Uterus (tissue), 2 donors: ENCODE data around the gene STMND1.

ENCODE experiments used
- POLR2A ChIP-seq, 2 donors: fragments of 450-650 bp; IDR thresholded peaks; one replicate each; pipeline ENCODE4 v1.6.1; 2016; ENCODE audit warnings: antibody characterized with exemption in 2 of 2, mild to moderate bottlenecking in 1 of 2, moderate library complexity in 1 of 2
- TF ChIP-seq, protein P1 (sequence below), 4 experiments: fragments of 200-600 bp in 2 of 4; fragments of 450-650 bp in 2 of 4; sonication (generic) in 2 of 4; IDR thresholded peaks; one replicate each; pipeline ENCODE4 v1.5.1; 2016 to 2019; ENCODE audit warnings: antibody characterized with exemption in 4 of 4, mild to moderate bottlenecking in 2 of 4, moderate library complexity in 1 of 4

DNA sequence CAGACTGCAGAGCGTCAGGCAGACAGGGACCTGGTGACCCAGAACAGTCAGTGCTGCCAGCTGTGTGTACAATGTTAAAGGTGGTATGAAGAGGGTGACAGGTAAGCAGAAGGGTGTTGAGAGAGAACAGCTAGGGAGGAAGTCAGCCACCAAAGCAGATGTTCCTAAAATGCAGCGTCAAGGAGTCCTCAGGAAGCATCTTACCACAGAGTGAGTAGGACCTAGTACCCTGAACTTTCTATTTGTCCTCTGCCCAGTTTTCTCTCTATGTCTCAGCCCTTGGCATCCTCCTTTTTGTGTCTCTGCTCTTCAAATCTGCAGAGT lies 14.2 kb downstream of the STMND1 start:
- TF ChIP-seq, protein P1, sequence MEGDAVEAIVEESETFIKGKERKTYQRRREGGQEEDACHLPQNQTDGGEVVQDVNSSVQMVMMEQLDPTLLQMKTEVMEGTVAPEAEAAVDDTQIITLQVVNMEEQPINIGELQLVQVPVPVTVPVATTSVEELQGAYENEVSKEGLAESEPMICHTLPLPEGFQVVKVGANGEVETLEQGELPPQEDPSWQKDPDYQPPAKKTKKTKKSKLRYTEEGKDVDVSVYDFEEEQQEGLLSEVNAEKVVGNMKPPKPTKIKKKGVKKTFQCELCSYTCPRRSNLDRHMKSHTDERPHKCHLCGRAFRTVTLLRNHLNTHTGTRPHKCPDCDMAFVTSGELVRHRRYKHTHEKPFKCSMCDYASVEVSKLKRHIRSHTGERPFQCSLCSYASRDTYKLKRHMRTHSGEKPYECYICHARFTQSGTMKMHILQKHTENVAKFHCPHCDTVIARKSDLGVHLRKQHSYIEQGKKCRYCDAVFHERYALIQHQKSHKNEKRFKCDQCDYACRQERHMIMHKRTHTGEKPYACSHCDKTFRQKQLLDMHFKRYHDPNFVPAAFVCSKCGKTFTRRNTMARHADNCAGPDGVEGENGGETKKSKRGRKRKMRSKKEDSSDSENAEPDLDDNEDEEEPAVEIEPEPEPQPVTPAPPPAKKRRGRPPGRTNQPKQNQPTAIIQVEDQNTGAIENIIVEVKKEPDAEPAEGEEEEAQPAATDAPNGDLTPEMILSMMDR (IDR thresholded peaks at IDR 0.05), result no peak
- TF ChIP-seq POLR2A (IDR thresholded peaks at IDR 0.05), result no peak
